Bone marrow (tissue), 2 donors: ENCODE results near the gene TTC6.

Experiments used
- DNase-seq, 2 donors: peaks; one replicate each; lab custom pipeline; 2025; lab: John Stamatoyannopoulos, UW

TTC6 gene

DNA sequence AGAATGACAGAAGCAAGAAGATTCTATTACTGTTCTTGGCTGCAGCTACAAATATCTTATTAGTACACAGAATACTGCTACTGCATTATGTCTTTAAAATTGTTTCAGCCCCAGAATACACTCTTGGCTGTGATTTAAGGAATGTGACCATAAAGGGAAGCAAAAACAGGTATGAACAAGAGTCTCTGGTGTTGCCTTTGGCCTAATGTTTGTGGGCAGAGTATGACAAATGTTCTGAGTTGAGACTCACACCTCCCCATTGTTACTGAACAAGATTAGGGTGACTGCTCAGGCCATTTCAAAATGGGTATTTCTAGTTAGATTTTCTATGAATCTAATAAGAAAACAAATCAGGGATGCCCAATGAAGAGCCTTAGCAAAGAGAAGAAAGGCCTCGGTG, 28.5 kb downstream of the TTC6 start:
- DNase-seq: no peak

DNA sequence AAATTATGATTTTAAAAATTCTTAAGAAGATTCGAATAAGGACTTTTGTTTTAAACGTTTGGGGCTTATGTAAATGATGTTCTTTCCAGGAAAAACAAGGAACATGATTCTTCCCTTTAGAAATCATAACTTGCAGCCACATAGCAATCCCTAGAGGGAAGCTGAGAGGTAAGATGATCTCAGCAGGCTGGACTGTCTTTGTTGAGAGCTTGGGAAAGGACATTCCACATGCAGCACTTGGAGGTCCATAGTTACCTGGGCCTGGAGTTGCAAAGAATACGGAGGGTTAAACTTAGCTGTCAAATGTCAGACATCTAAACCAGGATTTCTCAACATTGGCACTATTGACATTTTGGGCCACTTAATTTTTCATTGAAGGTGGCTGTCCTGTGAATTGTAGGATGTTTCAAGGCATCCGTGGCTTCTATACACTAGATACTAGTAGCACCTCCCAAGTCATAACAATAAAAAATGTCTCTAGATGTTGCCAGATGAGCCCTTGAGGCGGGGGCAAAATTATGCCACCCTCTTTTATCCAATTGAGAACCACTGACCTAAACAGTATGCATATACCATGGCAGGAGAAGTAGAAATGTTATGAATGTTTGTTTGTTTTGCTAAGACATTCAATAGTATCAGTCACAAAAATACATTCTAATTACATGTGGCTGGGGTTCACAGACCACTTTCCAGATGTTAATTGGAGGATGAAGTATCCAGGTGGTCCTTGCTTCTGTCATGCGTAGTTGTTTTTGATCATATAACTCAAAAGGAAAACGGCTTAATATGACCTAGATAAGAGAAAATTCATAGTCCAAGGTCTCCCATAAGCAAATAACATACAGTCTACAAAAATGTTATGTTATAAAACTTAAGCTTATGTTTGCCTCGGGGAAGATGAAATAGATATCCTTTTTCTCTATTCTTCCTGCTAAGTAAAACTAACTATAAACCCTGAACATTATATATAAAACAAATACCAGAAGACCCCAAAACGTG, 30.5 kb downstream of the TTC6 start:
- DNase-seq: no peak

DNA sequence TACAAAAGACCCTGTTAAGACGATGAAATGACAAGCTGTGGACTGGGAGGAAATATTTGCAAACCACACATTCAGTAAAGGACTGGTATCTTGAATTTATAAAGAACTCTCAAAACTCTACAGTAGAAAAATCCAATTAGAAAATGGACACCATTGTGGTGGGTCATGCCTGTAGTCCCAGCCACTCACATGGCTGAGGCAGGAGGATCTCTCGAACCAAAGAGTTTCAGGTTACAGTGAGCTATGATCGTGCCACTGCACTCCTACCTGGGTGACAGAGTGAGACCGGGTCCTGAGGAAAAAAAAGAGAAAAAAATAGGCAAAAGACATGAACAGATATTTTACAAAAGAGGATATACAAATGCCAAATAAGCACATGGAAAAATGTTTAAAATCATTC, 41.9 kb downstream of the TTC6 start:
- DNase-seq: no peak

DNA sequence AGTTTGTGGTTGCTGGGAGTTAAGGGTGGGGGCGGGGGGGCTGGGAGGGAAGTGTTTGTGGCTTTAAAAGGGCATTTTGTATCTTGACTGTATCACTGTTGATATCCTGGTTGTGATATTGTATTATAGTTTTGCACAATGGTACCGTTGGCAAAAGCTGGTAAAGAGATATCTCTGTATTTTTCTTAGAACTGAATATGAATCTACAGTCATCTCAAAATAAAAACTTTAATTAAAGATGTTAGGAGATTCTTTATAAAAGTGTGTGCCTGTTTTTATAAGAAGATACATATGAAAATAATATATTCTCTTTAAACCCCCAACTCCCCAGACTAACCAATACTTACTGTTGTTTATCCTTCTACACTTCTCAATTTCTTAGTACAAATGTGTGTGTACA, 43.2 kb downstream of the TTC6 start:
- DNase-seq: no peak

DNA sequence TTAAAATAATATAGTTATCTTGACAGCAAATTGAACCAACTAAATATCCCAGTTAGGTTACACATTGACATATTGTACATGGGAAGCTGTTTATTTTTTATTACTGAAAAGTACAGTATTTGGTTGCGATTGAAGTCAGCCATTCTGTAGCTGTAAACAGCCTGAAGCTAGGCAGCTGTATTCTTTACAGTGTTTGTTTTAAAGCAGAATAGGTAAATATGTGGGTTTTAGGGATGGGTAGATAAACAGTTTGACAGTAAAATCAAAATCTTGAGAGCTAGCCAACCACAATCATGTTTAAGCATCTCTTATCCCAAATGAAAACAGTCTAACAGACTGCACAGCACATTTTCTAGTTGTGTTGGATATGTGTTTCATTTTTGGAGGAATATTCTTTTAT, 45.7 kb downstream of the TTC6 start:
- no peak for DNase-seq

DNA sequence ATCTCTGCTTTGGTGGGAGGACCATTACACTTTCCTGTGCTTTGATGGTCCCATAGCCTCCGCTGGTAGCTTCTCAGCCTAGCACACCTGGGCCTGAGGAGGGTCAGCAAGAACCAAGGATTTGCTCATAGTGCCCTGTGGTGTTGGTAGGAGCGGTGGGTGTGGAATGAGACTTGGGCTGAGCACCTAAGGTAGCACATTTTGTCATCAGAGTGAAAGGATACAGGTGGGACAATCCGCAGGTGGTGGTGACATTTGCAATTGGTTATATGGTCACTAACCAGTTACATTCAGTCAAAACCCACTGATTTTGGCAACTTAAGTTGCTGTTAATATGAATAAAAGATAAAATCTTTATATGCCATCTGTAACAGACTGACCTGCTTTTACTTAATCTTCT, 46.7 kb downstream of the TTC6 start:
- no peak for DNase-seq

DNA sequence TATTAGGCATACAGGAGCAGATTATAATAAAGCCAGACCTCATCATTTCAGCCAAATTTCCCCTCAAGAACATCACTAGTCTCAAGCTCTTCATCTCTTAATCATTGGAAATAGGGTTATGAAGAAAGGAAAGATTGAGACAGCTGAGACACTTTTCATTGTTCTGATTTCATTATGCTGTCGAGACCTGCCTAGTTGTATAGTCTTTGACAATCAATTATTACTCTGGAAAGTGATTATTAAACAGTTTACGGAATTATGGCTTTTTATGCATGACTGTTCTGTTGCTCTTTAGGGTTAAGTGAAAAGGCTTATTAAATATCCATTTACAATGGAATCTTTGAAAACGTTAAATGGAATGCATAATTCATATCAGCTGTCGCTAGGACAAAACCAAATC, 48.3 kb downstream of the TTC6 start:
- DNase-seq: no peak
